ENCODE results near the gene SLC5A9.
"Not testable (repeated sequence)": the region's sequence is repeated elsewhere in the genome, so short reads cannot be mapped to it uniquely, and the experiment has no call there.

The SLC5A9 gene

GRCh38 chr1:48222501-48223242 lies at the start of gene SLC5A9:
SLC5A9 (plus strand) TSS chr1:48222716; CDS start chr1:48222737, 21 bp downstream.
- DNase-seq (ENCODE audit: low read depth): no peak

- no peak for DNase-seq (ENCODE audit: low read depth)
Observed at GRCh38 chr1:48175116-48175515, 47.4 kb upstream of the SLC5A9 start.

- DNase-seq (ENCODE audit: low read depth): no peak
Observed at GRCh38 chr1:48177257-48177656, 45.3 kb upstream of the SLC5A9 start.

- no peak for DNase-seq (ENCODE audit: low read depth)
Observed at GRCh38 chr1:48181669-48182367, 40.7 kb upstream of the SLC5A9 start.

GRCh38 chr1:48182439-48182838 lies 40.1 kb upstream of the SLC5A9 start:
- DNase-seq (ENCODE audit: low read depth): no peak

GRCh38 chr1:48186306-48186839 lies 36.1 kb upstream of the SLC5A9 start:
- no peak for DNase-seq (ENCODE audit: low read depth)

- DNase-seq (ENCODE audit: low read depth): no peak
Observed at GRCh38 chr1:48187969-48188563, 34.5 kb upstream of the SLC5A9 start.

GRCh38 chr1:48190881-48191280 lies 31.6 kb upstream of the SLC5A9 start:
- DNase-seq (ENCODE audit: low read depth): no peak

- DNase-seq (ENCODE audit: low read depth): no peak
Observed at GRCh38 chr1:48194801-48195200, 27.7 kb upstream of the SLC5A9 start.

- no peak for DNase-seq (ENCODE audit: low read depth)
Observed at GRCh38 chr1:48196237-48196636, 26.3 kb upstream of the SLC5A9 start.

- no peak for DNase-seq (ENCODE audit: low read depth)
Observed at GRCh38 chr1:48198970-48199369, 23.5 kb upstream of the SLC5A9 start.

GRCh38 chr1:48200166-48200900 lies 22.2 kb upstream of the SLC5A9 start:
- DNase-seq (ENCODE audit: low read depth): no peak

GRCh38 chr1:48202030-48202752 lies 20.3 kb upstream of the SLC5A9 start:
- DNase-seq (ENCODE audit: low read depth): peak; percentile 57

GRCh38 chr1:48203287-48203900 lies 19.1 kb upstream of the SLC5A9 start:
- peak; percentile 43 for DNase-seq (ENCODE audit: low read depth)

- DNase-seq (ENCODE audit: low read depth): no peak
Observed at GRCh38 chr1:48205522-48205921, 17.0 kb upstream of the SLC5A9 start.

- no peak for DNase-seq (ENCODE audit: low read depth)
Observed at GRCh38 chr1:48206371-48206770, 16.1 kb upstream of the SLC5A9 start.

GRCh38 chr1:48207131-48207530 lies 15.4 kb upstream of the SLC5A9 start:
- DNase-seq (ENCODE audit: low read depth): no peak

GRCh38 chr1:48207536-48208075 lies 14.9 kb upstream of the SLC5A9 start:
- DNase-seq (ENCODE audit: low read depth): no peak

- DNase-seq (ENCODE audit: low read depth): no peak
Observed at GRCh38 chr1:48208251-48208650, 14.3 kb upstream of the SLC5A9 start.

- no peak for DNase-seq (ENCODE audit: low read depth)
Observed at GRCh38 chr1:48208652-48209051, 13.9 kb upstream of the SLC5A9 start.

- not testable (repeated sequence) for DNase-seq (ENCODE audit: low read depth)
Observed at GRCh38 chr1:48213462-48213861, 9.1 kb upstream of the SLC5A9 start.

All from ELR (cell line).